Keratinocyte (primary cell): ENCODE results near the gene KIFC3. TPM values are rescaled to one million over a fixed set of nuclear protein-coding genes. Genes with fewer than 3 reads are reported as not detected.

Experiments used
- DNase-seq: peaks from one replicate; pipeline ENCODE4 v3.0.0-alpha.2; 2011; ENCODE audit warnings: low read depth, missing footprints, low spot score
- FAIRE-seq: peaks from 2 replicates; lab custom pipeline; 2011; peaks lifted over from hg19 to GRCh38; lab: Jason Lieb, UNC
- H2AFZ ChIP-seq: 2 replicates; pipeline ENCODE4 v1.6.0; 2012; ENCODE audit warnings: low read length, control low read depth, inconsistent platforms; ENCODE audit not compliant: control insufficient read depth
- H3K27ac ChIP-seq: 2 replicates; pipeline ENCODE4 v1.5.1; 2011; ENCODE audit warnings: low read length; ENCODE audit not compliant: control insufficient read depth, insufficient read depth
- H3K27me3 ChIP-seq: 3 replicates; pipeline ENCODE4 v1.6.0; 2011; ENCODE audit warnings: low read length; ENCODE audit not compliant: control insufficient read depth, insufficient read depth; ENCODE audit errors: extremely low read depth
- H3K36me3 ChIP-seq, 2 experiments: 2 replicates in 1 of 2; 3 replicates in 1 of 2; pipeline ENCODE4 v1.5.1; 2011; ENCODE audit warnings: low read length in 2 of 2, mild to moderate bottlenecking in 1 of 2; ENCODE audit not compliant: control insufficient read depth in 2 of 2, insufficient read depth in 2 of 2; ENCODE audit errors: extremely low read depth in 1 of 2
- H3K4me1 ChIP-seq: 3 replicates; pipeline ENCODE4 v1.5.1; 2011; ENCODE audit warnings: low read length; ENCODE audit not compliant: control insufficient read depth, insufficient read depth; ENCODE audit errors: extremely low read depth
- H3K4me2 ChIP-seq: 3 replicates; pipeline ENCODE4 v1.6.0; 2011; ENCODE audit warnings: low read depth, low read length; ENCODE audit not compliant: control insufficient read depth, insufficient read depth; ENCODE audit errors: extremely low read depth
- H3K4me3 ChIP-seq, 3 experiments: fragments of 200-600 bp in 1 of 3; sonication (generic) in 1 of 3; 2 replicates in 2 of 3; 3 replicates in 1 of 3; pipeline ENCODE4 v1.5.1; 2011 to 2016; ENCODE audit warnings: low read length in 3 of 3, mild to moderate bottlenecking in 3 of 3, control low read depth in 2 of 3, inconsistent platforms in 1 of 3, low read depth in 1 of 3, mixed read lengths in 1 of 3, mixed run types in 1 of 3, moderate library complexity in 1 of 3; ENCODE audit not compliant: control insufficient read depth in 2 of 3, insufficient read depth in 2 of 3; ENCODE audit errors: extremely low read depth in 1 of 3
- H3K79me2 ChIP-seq: 2 replicates; pipeline ENCODE4 v1.6.0; 2012; ENCODE audit warnings: low read length; ENCODE audit not compliant: control insufficient read depth, insufficient read depth
- H3K9ac ChIP-seq: 3 replicates; pipeline ENCODE4 v1.6.0; 2011; ENCODE audit warnings: low read length; ENCODE audit not compliant: control insufficient read depth, insufficient read depth; ENCODE audit errors: extremely low read depth
- H3K9me1 ChIP-seq: 3 replicates; pipeline ENCODE4 v1.6.0; 2011; ENCODE audit warnings: low read length; ENCODE audit not compliant: control insufficient read depth, insufficient read depth; ENCODE audit errors: extremely low read depth
- H3K9me3 ChIP-seq: 2 replicates; pipeline ENCODE4 v1.5.1; 2012; ENCODE audit warnings: low read depth, low read length; ENCODE audit not compliant: control insufficient read depth
- H4K20me1 ChIP-seq: 3 replicates; pipeline ENCODE4 v1.6.0; 2011; ENCODE audit warnings: low read length; ENCODE audit not compliant: control insufficient read depth, insufficient read depth; ENCODE audit errors: extremely low read depth
- EZH2 ChIP-seq: IDR thresholded peaks from one replicate; pipeline ENCODE4 v1.6.1; 2012; ENCODE audit warnings: inconsistent platforms, mild to moderate bottlenecking, low read length, moderate library complexity
- dilution Hi-C: fragments of 300-500 bp; cut with MboI; formaldehyde crosslinking; loops from one replicate; pipeline ENCODE4 v1.7.0; 2020; ENCODE audit warnings: low sequenced_read_pairs; ENCODE audit not compliant: extremely low pct_ligation_motif_present
- polyA plus RNA-seq, 5 experiments: library from polyadenylated mRNA; depleted of rRNA in 3 of 5; stranded (reverse) in 3 of 5; stranded (forward) in 1 of 5; unstranded in 1 of 5; fragments of >200 nt; gene quantifications; 1 replicate in 1 of 5; 2 replicates in 3 of 5; 3 replicates in 1 of 5; pipeline versions ENCODE4 v1.2.1 to v1.2.3, GENCODE V29; 2011 to 2012; ENCODE audit warnings: missing spikeins in 2 of 5, low read depth in 1 of 5, low replicate concordance in 1 of 5
- TF ChIP-seq, protein P1 (sequence below), 3 experiments: IDR thresholded peaks in 1 of 3; conservative IDR thresholded peaks in 1 of 3; optimal IDR thresholded peaks in 1 of 3; 2 replicates in 2 of 3; 3 replicates in 1 of 3; pipeline versions ENCODE3 to v1.5.1; 2011; ENCODE audit warnings: low read length in 3 of 3, mild to moderate bottlenecking in 3 of 3, moderate library complexity in 2 of 3, control low read depth in 1 of 3, inconsistent platforms in 1 of 3; ENCODE audit not compliant: insufficient read depth in 2 of 3; ENCODE audit errors: extremely low read depth in 1 of 3

Gene KIFC3
- polyA plus RNA-seq, 1 donor (not counting 4 experiments of a cell fraction or from before 2014, with no cell fraction given), result 22.7 TPM

DNA sequence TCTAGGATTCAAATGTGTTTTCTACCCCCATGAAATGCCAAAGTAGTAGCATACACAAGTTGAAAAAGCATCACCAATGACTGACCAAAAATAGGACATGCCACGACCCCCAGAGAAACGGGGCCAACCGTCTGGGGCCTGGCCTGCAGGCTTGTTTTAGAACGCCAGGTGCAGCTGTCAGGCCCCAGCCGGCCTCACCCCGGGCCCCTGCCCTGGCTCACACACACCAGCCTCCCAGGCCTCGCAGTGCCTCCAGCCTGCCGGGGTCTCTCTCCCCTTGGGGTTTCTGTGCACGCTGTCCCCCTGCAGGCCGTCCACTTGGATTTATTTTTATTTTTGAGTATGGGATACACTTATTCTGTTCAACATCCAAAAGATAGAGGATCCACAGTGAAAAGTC, 58.8 kb downstream of the KIFC3 start:
- no peaks in the 10 kb centered on the region for H3K9me3 ChIP-seq
- H3K4me3 ChIP-seq, result no peak overlapping the region
- TF ChIP-seq EZH2, result no peak
- TF ChIP-seq, protein P1, sequence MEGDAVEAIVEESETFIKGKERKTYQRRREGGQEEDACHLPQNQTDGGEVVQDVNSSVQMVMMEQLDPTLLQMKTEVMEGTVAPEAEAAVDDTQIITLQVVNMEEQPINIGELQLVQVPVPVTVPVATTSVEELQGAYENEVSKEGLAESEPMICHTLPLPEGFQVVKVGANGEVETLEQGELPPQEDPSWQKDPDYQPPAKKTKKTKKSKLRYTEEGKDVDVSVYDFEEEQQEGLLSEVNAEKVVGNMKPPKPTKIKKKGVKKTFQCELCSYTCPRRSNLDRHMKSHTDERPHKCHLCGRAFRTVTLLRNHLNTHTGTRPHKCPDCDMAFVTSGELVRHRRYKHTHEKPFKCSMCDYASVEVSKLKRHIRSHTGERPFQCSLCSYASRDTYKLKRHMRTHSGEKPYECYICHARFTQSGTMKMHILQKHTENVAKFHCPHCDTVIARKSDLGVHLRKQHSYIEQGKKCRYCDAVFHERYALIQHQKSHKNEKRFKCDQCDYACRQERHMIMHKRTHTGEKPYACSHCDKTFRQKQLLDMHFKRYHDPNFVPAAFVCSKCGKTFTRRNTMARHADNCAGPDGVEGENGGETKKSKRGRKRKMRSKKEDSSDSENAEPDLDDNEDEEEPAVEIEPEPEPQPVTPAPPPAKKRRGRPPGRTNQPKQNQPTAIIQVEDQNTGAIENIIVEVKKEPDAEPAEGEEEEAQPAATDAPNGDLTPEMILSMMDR (optimal IDR thresholded peaks at IDR 0.05 in 1 of 3, IDR thresholded peaks at IDR 0.05 in 1 of 3, conservative IDR thresholded peaks at IDR 0.05 in 1 of 3; ENCODE audit: extremely low read depth in 1 of 3, insufficient read depth in 2 of 3, low read length in 3 of 3), result no peak
- H3K36me3 ChIP-seq, result peaks cover 0 to 7% of the 10 kb centered on the region in 2 experiments
- H3K4me2 ChIP-seq, result no peak overlapping the region
- H3K79me2 ChIP-seq, result no peaks in the 10 kb centered on the region
- H4K20me1 ChIP-seq, result no peaks in the 10 kb centered on the region
- H2AFZ ChIP-seq, result no peak overlapping the region
- no peak overlapping the region for H3K27ac ChIP-seq
- H3K4me1 ChIP-seq, result peaks cover 36% of the 10 kb centered on the region
- DNase-seq, result no peak
- no peaks in the 10 kb centered on the region for H3K27me3 ChIP-seq
- H3K9me1 ChIP-seq, result peaks cover 3% of the 10 kb centered on the region
- no peak overlapping the region for H3K9ac ChIP-seq
- dilution Hi-C loops, result no loop called here
- FAIRE-seq, result no peak

DNA sequence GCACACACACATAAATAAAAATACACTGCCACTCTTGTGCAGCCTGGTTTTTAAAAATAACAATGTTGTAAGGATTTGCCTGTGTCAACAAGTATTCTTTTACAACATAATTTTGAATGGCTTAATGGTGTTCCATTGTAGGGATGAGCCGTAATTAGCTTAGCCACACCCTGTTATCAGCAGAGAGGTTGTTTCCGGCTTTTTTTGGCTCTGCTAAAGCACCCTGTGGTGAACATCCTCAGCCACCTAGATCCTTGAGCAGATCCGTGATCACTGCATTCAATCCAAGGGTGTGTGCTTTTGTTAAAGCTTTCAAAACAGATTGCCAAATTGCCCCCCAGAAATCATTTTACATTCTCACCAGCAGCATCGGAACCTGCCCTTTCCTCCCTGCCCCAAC, 59.7 kb downstream of the KIFC3 start:
- FAIRE-seq, result peak; percentile 77
- H3K79me2 ChIP-seq, result no peaks in the 10 kb centered on the region
- H3K27ac ChIP-seq, result no peak overlapping the region
- no peak overlapping the region for H2AFZ ChIP-seq
- no peak for DNase-seq
- H3K36me3 ChIP-seq, result peaks cover 0 to 6% of the 10 kb centered on the region in 2 experiments
- H3K4me2 ChIP-seq, result no peak overlapping the region
- H3K4me3 ChIP-seq, result no peak overlapping the region
- peaks cover 3% of the 10 kb centered on the region for H3K9me1 ChIP-seq
- no peaks in the 10 kb centered on the region for H4K20me1 ChIP-seq
- H3K9me3 ChIP-seq, result no peaks in the 10 kb centered on the region
- peaks cover 36% of the 10 kb centered on the region for H3K4me1 ChIP-seq
- H3K9ac ChIP-seq, result no peak overlapping the region
- dilution Hi-C loops, result no loop called here
- H3K27me3 ChIP-seq, result no peaks in the 10 kb centered on the region
- TF ChIP-seq, protein P1 (optimal IDR thresholded peaks at IDR 0.05 in 1 of 3, IDR thresholded peaks at IDR 0.05 in 1 of 3, conservative IDR thresholded peaks at IDR 0.05 in 1 of 3; ENCODE audit: extremely low read depth in 1 of 3, insufficient read depth in 2 of 3, low read length in 3 of 3), result no peak
- no peak for TF ChIP-seq EZH2
